HG02642 (cell line): Measurements from ENCODE around the gene MYO9B.

Experiments
- ATAC-seq: cut with Tn5 transposase; IDR thresholded peaks from one replicate; pipeline ENCODE4 v1.9.1; 2021; ENCODE audit warnings: mild to moderate bottlenecking; ENCODE audit not compliant: unreplicated experiment, poor library complexity

Gene MYO9B

GRCh38 chr19:17234911-17235299 lies 159.3 kb downstream of the MYO9B start:
- peak; percentile 41 for ATAC-seq

GRCh38 chr19:17235300-17235970 lies 159.9 kb downstream of the MYO9B start:
- peak; percentile 70 for ATAC-seq

- no peak for ATAC-seq
Measured at GRCh38 chr19:17235971-17236777, 160.6 kb downstream of the MYO9B start.

GRCh38 chr19:17236811-17237543 lies 161.4 kb downstream of the MYO9B start:
- no peak for ATAC-seq

- ATAC-seq = no peak
Measured at GRCh38 chr19:17237747-17238706, 162.4 kb downstream of the MYO9B start.

- no peak for ATAC-seq
Measured at GRCh38 chr19:17240062-17240752, 164.6 kb downstream of the MYO9B start.

GRCh38 chr19:17240826-17241399 lies 165.3 kb downstream of the MYO9B start:
- no peak for ATAC-seq

GRCh38 chr19:17242431-17243208 lies 167.0 kb downstream of the MYO9B start:
- no peak for ATAC-seq

GRCh38 chr19:17243211-17243829 lies 167.7 kb downstream of the MYO9B start:
- ATAC-seq = no peak

- no peak for ATAC-seq
Measured at GRCh38 chr19:17243830-17244617, 168.4 kb downstream of the MYO9B start.

- peak; percentile 11 for ATAC-seq
Measured at GRCh38 chr19:17244618-17245534, 169.3 kb downstream of the MYO9B start.

GRCh38 chr19:17245535-17245984 lies 170.0 kb downstream of the MYO9B start, which contains the start of gene NR2F6:
TSS of gene NR2F6 (minus strand) at chr19:17245919. CDS start at chr19:17245220, 699 bp downstream.
- ATAC-seq = no peak

- ATAC-seq = no peak
Measured at GRCh38 chr19:17246681-17247425, 171.3 kb downstream of the MYO9B start.

- ATAC-seq = no peak
Measured at GRCh38 chr19:17248011-17248776, 172.6 kb downstream of the MYO9B start.
